HG03095 (cell line): ENCODE results near the gene ZNF805.
"Not testable (repeated sequence)": the region's sequence is repeated elsewhere in the genome, so short reads cannot be mapped to it uniquely, and the experiment has no call there.

Experiments used
- ATAC-seq: cut with Tn5 transposase; IDR thresholded peaks from one replicate; pipeline ENCODE4 v1.9.1; 2021; ENCODE audit warnings: moderate library complexity; ENCODE audit not compliant: unreplicated experiment

The ZNF805 gene

DNA sequence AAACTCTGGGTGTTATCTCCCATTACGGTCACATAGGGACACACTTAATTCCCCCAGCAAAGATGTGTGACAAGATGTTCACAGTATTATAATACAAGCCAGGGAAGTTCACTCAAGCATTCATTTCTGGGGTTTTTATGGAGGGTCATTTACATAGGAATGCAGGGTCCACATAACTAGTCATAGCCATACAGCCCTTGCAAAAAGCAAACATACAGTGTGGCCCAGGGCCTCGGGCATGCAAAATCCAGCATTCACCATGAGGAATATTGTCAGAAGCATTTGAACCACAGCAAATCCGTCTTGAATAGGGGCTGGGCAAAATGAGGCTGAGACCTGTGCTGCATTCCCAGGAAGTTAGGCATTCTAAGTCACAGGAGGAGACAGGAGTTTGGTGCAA is 26.9 kb downstream of the ZNF805 start:
- ATAC-seq, result no peak

DNA sequence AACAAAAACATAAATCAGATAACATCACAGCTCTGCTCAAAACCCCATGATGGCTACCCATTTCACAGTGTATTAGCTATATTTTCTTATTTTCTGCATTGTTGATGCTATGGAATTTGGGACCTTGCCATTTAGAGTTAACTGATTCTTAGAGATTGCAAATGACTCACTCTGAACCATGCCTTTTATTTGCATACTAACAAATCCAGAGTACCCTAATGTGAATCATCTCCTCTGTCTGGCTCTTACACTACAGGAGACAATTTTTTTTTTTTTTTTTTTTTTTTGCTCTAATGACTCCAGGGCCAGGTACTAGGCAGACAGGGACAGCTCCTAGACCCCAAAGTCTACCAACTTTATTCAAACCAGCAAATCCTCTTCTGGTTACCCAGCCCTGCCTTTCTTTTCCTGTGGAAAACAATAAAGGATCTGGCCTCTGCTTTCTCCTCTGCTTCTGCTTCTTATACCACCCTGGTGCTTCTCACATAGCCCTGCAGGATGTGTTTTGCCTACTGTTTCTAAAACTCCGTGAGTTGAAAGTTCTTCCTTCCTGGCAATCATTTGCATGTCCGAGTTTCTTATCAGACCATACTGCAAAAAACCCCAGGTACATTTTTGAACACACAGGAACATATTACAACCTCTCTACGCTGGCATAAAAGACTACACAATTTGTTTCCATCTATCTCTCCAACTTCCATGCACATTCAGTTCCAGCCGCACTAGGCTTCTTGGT is 29.3 kb downstream of the ZNF805 start:
- ATAC-seq, result no peak

DNA sequence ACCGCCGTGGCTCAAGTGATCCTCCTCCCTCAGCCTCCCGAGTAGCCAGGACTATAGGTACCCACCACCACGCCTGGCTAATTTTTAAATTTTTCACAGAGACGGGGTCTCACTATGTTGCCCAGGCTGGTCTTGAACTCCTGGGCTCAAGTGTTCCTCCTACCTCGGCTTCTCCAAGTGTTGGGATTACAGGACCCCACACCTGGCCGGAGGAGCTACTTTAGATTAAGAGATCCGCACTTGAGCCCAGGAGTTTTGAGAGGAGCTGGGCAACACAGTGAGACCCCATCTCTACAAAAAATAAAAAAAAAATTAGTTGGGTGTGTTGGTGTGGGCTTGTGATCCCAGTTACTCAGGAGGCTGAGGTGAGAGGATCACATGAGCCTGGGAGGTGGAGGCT is 30.8 kb downstream of the ZNF805 start:
- ATAC-seq, result no peak

DNA sequence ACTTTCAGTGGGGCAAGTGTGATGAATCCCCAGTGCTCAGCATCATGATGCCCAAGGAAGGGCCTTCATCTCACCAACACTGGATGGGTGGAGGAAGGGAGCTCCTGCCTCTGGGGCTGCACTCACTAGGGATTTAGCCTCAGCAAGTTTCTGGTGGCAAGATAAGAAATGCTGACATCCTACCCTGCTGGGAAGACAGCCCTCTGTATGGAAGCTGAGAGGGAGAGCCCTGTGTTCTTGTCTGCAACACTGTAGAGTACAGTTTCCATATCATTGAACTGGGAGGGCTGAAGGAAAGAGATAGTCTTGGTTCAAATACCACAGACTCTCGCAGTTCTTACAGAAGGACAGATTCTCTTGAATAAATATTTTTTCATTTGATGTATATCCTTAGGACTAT is 32.6 kb downstream of the ZNF805 start:
- no peak for ATAC-seq

DNA sequence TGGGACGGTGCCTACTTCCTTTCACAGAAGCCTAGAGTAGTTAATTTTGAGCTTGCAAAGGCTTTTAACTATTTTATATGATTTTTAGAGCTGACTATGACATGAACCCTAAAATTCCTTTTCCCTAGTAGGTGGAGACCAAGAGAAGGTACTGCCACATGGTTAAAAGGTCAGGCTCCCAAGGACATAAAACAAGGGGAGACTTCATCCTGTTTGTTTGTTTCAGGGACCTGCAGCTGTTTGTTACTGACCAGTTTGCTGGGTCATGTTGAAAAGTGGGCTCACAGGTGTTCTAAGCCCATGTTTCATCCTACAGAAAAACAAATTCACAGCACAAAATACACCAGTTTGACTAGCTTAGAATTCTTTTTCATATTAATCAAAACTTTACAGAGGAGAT is 36.0 kb downstream of the ZNF805 start:
- no peak for ATAC-seq

DNA sequence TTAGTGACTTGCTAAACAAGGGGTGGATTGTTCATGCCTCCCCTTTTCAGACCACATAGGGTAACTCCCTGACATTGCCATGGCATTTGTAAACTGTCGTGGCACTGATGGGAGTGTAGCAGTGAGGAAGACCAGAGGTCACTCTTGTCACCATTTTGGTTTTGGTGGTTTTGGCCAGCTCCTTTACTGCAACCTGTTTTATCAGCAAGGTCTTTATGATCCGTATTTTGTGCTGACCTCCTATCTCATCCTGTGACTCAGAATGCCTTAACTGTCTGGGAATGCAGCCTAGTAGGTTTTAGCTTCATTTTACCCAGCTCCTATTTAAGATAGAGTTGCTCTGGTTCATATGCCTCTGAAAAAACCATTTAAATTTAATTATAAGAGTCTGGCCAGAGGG is 38.0 kb downstream of the ZNF805 start:
- not testable (repeated sequence) for ATAC-seq

DNA sequence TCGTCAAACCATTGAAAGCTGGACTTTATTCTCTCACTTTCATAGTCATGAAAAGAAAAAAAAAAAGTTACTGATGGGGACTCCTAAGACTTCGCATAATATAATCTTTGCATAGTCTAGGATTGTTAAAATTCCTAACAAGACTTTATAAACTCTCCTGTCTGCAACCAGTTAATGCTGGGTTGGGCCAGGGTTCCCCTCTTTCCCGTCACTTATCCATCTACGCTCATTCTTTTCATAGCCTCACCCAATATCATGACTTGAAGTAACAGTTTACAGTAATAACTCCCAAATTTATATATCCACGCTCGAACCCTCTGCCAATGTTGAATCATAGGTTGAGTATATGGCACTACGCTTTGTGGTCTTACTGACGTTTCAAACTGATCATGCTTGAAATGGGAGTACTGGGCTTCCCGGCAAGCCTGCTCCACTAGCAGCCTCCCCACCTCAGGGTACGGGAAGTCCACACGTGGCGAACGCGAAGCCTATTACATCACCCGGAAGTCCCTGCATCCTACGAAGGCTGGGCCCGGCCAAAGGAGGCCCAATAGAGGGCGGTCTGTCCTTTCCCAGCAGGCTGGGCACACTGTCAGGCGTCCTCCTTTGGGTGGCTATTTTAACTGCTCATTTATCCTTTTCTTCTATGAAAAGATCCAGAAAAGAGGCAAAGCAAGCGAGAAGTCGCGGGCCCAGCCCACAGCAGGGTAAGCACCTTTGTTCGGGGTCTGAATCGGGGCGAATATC is 39.2 kb downstream of the ZNF805 start:
- ATAC-seq, result peak; percentile 61

DNA sequence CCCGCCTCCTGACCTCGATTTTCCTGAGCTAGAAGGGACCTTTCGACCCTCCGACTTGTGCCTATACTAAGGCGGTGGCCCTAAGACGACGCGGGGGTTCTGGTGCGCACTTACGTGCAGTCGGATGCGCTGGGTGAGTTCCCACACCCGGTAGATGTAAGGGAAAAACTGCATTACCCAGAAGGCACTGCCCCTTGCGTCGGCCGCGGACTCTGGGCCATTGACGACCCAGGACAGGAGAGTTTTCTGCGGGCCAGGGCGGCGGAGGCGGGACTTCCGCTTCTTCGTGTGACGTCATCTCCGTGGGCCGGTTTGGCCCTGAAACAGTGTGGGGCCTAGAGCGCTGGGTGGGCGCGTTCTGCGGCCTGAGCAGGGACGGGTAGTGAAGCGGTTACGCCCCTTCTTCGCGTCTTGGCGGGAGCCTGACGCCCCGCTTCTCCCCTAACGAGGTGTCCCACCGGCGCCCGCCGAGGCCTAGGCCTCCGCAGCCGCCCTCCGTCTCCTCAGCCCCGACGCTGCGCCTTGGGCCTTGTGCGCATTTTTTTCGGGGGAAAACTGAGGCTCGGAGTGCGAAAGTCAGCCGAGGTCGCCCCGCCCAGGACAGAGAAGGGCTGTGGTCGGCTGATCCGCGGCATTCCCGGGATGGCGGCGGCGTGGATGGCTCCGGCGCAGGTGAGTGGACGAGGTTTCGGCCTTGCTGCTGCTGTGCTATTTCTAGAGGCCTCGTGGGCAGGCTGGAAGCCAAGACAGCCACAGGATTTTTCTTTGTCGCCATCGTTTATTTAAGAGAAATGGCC is 39.9 kb downstream of the ZNF805 start, which contains the start of gene ZNF460:
TSS of gene ZNF460 (plus strand) at position 321 of the 797 bp plus-strand sequence. CDS start at position 643, 322 bp downstream.
- ATAC-seq, result peak; percentile 74

DNA sequence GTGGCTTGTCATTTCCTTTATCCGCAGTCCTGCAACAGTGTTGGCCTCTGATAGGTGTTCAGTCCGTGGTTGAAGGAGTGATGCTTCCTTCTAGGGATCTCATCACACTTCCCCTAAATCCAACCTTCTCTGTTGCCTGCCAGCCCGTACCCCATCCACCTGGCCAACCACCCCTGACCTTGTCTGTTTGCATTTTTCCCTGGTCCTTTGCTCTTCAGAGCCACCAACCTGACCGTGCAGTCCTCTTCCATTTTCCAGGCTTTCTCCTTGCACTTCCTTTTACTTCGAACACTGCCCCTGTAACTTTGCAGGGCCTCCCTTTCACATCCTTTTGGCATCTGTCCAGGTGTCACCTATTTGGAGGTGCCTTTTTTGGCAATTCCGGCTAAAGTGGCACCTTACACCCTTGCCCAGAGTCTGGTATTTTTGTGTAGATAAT is 40.5 kb downstream of the ZNF805 start:
- ATAC-seq, result no peak

DNA sequence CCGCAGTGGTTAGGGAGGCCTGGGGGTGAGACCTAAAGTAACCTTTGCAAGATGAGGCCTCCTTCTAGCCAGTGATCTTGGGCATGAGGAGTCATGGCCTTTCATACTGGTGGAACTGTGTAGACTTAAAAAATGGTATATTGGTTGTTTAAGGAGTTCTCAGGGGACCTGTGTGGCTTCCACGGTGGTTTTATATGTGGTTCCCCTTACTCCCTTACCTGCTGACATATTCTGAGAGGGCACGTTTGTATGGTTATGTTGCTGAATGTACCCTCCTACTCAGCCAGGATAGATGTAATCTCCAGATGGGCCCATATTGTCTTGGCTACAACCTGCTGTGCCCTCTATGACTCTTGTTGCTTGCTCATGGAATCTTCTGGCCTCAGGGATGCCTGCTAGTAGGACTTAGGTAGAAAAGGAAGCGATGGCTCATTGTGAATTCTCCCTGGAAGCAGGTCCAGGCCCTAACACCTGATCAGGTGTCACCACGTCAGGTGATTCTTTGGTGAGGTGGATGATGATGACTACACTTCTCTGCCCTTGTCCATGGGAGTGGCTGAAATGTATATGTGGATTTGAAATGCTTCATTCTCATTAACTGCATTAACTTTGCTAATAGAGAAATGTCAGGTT is 41.7 kb downstream of the ZNF805 start:
- ATAC-seq, result no peak

DNA sequence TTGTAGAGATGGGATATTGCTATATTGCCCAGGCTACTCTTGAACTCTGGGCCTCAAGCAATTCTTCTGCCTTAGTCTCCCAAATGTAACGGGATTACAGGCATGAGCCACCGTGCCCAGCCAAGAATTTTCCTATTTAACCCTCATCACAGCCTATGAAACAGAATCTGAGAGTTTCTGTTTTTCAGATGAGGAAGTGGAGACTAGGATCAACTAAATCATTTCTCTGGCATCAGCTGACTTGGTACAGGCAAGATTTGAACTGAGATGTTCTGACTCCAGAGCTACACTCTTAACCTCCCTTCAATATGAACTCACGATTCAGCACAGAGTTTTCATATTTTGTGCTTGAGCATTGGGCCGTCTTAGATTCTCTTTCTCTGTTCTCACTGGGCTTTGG is 47.9 kb downstream of the ZNF805 start:
- ATAC-seq, result no peak

DNA sequence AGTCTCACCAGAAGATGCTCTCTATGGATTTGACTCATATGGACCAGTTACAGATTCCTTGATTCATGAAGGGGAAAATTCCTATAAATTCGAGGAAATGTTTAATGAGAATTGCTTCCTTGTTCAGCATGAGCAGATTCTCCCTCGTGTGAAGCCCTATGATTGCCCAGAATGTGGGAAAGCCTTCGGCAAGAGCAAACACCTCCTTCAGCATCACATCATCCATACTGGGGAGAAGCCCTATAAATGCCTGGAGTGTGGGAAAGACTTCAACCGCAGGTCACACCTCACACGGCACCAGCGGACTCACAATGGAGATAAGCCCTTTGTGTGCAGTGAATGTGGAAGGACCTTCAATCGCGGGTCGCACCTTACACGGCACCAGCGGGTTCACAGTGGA is 50.5 kb downstream of the ZNF805 start:
- no peak for ATAC-seq

DNA sequence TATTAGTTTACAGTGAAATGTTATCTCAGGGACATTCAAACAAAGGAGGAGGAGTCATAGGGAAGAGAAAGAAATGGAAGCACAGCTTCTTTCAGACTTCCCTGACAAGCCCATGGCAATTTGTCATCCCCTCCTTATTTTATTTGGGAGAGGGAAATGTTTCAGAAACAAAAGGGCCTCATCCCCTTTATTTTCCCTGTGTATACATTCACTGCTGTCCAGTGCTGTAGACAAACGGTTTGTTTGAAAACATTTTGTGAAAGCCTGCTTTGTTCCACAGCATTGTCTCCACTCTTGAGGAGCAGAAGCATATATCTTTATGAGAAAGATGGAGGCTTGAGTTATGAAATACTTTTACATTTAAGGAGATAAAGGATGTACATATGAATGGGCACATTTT is 52.1 kb downstream of the ZNF805 start:
- no peak for ATAC-seq

DNA sequence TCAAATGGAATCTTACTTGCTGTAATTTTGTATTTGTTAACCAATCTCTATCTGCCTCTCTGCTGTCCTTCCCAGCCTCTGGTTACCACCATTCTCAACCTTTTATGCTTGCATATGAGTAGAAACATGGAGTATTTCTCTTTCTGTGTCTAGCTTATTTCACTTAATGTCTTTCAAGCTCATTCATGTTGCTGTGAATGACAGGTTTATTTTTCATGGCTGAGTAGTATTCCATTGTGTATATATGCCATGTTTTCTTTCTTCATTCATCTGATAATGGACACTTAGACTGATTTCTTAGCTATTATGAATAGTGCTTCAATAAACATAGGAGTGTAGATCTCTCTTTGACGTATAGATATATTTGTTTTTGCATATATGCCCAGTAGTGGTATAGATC is 53.3 kb downstream of the ZNF805 start:
- ATAC-seq, result no peak

DNA sequence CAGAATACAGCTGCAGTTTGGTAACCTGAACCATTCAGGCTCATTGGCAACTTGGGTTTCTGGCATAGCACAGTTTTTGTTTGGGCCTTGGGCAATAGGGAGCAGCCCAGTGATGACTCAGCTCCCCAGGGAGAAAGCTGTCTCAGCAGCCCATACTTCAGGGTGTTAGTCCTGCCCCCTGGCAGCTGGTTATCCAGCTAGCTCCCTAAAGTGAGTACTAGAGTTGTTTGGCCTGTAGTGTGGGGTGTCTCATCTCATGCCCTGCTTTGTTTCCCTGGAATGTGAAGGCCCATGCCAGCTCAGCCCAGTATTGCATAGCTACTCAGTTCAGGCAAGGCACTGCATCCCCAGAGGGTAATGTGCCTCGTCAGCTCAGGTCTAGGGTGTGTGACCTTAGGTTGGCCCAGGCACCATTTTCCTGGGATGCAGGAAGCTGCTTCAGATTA is 61.6 kb downstream of the ZNF805 start:
- ATAC-seq, result no peak

DNA sequence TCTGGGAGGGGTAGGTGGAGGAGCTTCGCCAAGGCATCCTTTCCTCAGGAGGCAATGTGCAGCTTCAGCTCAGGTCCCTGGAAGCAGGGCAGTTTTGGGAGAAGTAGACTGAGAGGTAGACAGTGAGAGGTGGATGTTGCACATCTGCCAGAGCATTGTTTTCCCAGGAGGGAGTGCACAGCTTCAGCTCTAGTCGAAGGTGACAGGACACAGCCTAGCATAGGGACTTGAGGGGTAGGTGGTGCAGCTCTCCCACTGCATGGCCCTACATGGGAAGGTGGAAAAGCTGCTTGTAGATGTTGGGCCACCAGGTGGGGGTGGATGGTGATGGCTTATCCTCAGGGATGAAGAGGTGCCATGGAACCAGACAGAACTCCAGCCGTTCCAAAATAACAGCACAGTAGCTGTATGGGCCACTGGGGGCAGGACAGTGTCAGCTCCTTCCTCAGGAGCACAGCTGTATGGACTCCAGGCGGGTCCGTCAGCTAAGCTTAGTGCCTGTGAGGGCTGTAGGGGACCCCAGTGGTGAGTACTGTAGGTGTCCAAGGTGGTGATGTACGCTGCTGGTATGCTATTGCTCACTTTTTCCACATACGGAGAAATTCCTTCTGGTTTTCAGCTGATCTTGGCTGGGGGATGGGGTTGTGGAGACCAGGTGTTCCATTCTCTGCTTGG is 62.4 kb downstream of the ZNF805 start:
- no peak for ATAC-seq
